HCT116 (cell line): ENCODE measurements around the gene MYOM1. TPM values are rescaled to one million over a fixed set of nuclear protein-coding genes. Genes with fewer than 3 reads are reported as not detected.

Source experiments
- ATAC-seq: fragments of 200-7000 bp; cut with Tn5 transposase; 2 replicates; pipeline ENCODE4 v1.9.1; 2020; ENCODE audit warnings: mild to moderate bottlenecking, moderate library complexity
- BruUV-seq: library from RNA; stranded (reverse); fragments of 400-500 nt; replicated peaks from 2 replicates; lab custom pipeline; 2021; lab: Mats Ljungman, UMichigan
- CTCF ChIA-PET: fragments of 300-600 bp; sonication (Branson Sonifier 250); formaldehyde crosslinking; loops from one replicate; lab custom pipeline; 2021; ENCODE audit warnings: antibody characterized with exemption; lab: Charles Lee
- POLR2A ChIA-PET: fragments of 300-600, 350-600 bp; sonication (Branson Sonifier 250); formaldehyde crosslinking; loops from one replicate; lab custom pipeline; 2021; ENCODE audit warnings: antibody characterized with exemption; lab: Charles Lee
- RAD21 ChIA-PET, 2 experiments: fragments of 300-600 bp; sonication (Branson Sonifier 250); formaldehyde crosslinking; loops; one replicate each; lab custom pipeline; 2023; ENCODE audit warnings: low total read pairs in 2 of 2; ENCODE audit not compliant: uncharacterized antibody in 2 of 2, unreplicated experiment in 2 of 2, low non-redundant PET in 1 of 2; lab: Charles Lee
- DNase-seq: peaks from one replicate; pipeline ENCODE4 v3.0.0-alpha.2; 2010; ENCODE audit warnings: low read depth, low spot score
- H2AFZ ChIP-seq: fragments of 200-600 bp; shearing (Covaris generic), sonication (generic); 2 replicates; pipeline ENCODE4 v1.6.1; 2017; ENCODE audit warnings: low read depth, mixed run types, mixed read lengths, antibody characterized with exemption, low read length; ENCODE audit not compliant: poor library complexity, severe bottlenecking
- H3K27ac ChIP-seq: 2 replicates; pipeline ENCODE4 v1.5.1; 2012; ENCODE audit warnings: low read depth, low read length
- H3K27me3 ChIP-seq: fragments of 200-600 bp; sonication (generic); 2 replicates; pipeline ENCODE4 v1.6.1; 2016; ENCODE audit warnings: mixed run types, low read length, mixed read lengths; ENCODE audit not compliant: insufficient read depth
- H3K36me3 ChIP-seq, 2 experiments: fragments of 200-500 bp in 1 of 2; fragments of 200-600 bp in 1 of 2; sonication (Bioruptor generic) in 1 of 2; sonication (generic) in 1 of 2; 2 replicates each; pipeline versions ENCODE4 v1.5.1 to v1.6.1; 2014 to 2016; ENCODE audit warnings: low read length in 2 of 2, inconsistent platforms in 1 of 2, mixed read lengths in 1 of 2, mixed run types in 1 of 2; ENCODE audit not compliant: insufficient read depth in 2 of 2, control insufficient read depth in 1 of 2
- H3K4me1 ChIP-seq, 2 experiments: fragments of 200-600 bp in 1 of 2; sonication (generic) in 1 of 2; 2 replicates each; pipeline versions ENCODE4 v1.5.1 to v1.6.1; 2012 to 2017; ENCODE audit warnings: low read length in 2 of 2, inconsistent platforms in 1 of 2, mild to moderate bottlenecking in 1 of 2, mixed read lengths in 1 of 2, mixed run types in 1 of 2, moderate library complexity in 1 of 2; ENCODE audit not compliant: insufficient read depth in 2 of 2, control insufficient read depth in 1 of 2
- H3K4me2 ChIP-seq: fragments of 200-600 bp; sonication (generic); 2 replicates; pipeline ENCODE4 v1.6.1; 2017; ENCODE audit warnings: mixed run types, low read length, mixed read lengths
- H3K4me3 ChIP-seq, 2 experiments: fragments of 200-600 bp in 1 of 2; sonication (generic) in 1 of 2; replicated peaks in 1 of 2; 2 replicates each; pipeline ENCODE4 v1.5.1; 2011 to 2016; ENCODE audit warnings: low read length in 2 of 2, control low read depth in 1 of 2, low read depth in 1 of 2, mild to moderate bottlenecking in 1 of 2, mixed read lengths in 1 of 2, mixed run types in 1 of 2
- H3K79me2 ChIP-seq: fragments of 200-600 bp; sonication (generic); 2 replicates; pipeline ENCODE4 v1.6.1; 2017; ENCODE audit warnings: mild to moderate bottlenecking, mixed run types, low read length, moderate library complexity, mixed read lengths; ENCODE audit not compliant: insufficient read depth
- H3K9ac ChIP-seq: fragments of 200-600 bp; sonication (generic); 2 replicates; pipeline ENCODE4 v1.6.1; 2016; ENCODE audit warnings: low read length, mixed read lengths
- H3K9me2 ChIP-seq: fragments of 200-600 bp; sonication (generic), shearing (Covaris generic); 2 replicates; pipeline ENCODE4 v1.6.1; 2017; ENCODE audit warnings: mixed run types, mild to moderate bottlenecking, moderate library complexity; ENCODE audit not compliant: insufficient read depth
- H3K9me3 ChIP-seq, 2 experiments: fragments of 200-500 bp in 1 of 2; fragments of 200-600 bp in 1 of 2; sonication (Bioruptor generic) in 1 of 2; sonication (generic) in 1 of 2; 2 replicates each; pipeline ENCODE4 v1.6.1; 2014 to 2017; ENCODE audit warnings: low read length in 2 of 2, mixed read lengths in 2 of 2, inconsistent platforms in 1 of 2, low read depth in 1 of 2, mild to moderate bottlenecking in 1 of 2, mixed run types in 1 of 2, moderate library complexity in 1 of 2; ENCODE audit not compliant: control insufficient read depth in 1 of 2, insufficient read depth in 1 of 2
- H4K20me1 ChIP-seq: fragments of 200-600 bp; sonication (generic), shearing (Covaris generic); 2 replicates; pipeline ENCODE4 v1.6.1; 2017; ENCODE audit warnings: mixed run types, mild to moderate bottlenecking, moderate library complexity; ENCODE audit not compliant: insufficient read depth
- CBX3 ChIP-seq: IDR thresholded peaks from 2 replicates; pipeline ENCODE4 v1.6.1; 2012; ENCODE audit warnings: low read depth
- EGR1 ChIP-seq: IDR thresholded peaks from 2 replicates; pipeline ENCODE4 v1.6.1; 2012; ENCODE audit warnings: low read depth
- EZH2 ChIP-seq: fragments of 200-600 bp; sonication (generic); IDR thresholded peaks from 2 replicates; pipeline ENCODE4 v1.6.1; 2017; ENCODE audit warnings: antibody characterized with exemption, mixed run types
- FOSL1 ChIP-seq: IDR thresholded peaks from 2 replicates; pipeline ENCODE4 v1.6.1; 2012; ENCODE audit warnings: low read depth
- JUND ChIP-seq: IDR thresholded peaks from 2 replicates; pipeline ENCODE4 v1.6.1; 2012
- RAD21 ChIP-seq: IDR thresholded peaks from 2 replicates; pipeline ENCODE4 v1.6.1; 2012; ENCODE audit warnings: low read depth, mild to moderate bottlenecking
- REST ChIP-seq: IDR thresholded peaks from 2 replicates; pipeline ENCODE4 v1.6.1; 2012; ENCODE audit warnings: low read depth
- SP1 ChIP-seq: IDR thresholded peaks from 2 replicates; pipeline ENCODE4 v1.6.1; 2012; ENCODE audit warnings: low read depth
- YY1 ChIP-seq: IDR thresholded peaks from 2 replicates; pipeline ENCODE4 v1.6.1; 2011; ENCODE audit warnings: low read length, low read depth, moderate library complexity, mild to moderate bottlenecking; ENCODE audit not compliant: insufficient replicate concordance; ENCODE audit errors: extremely low read depth
- ZBTB33 ChIP-seq: IDR thresholded peaks from 2 replicates; pipeline ENCODE4 v1.6.1; 2011; ENCODE audit warnings: mild to moderate bottlenecking, low read length, moderate library complexity; ENCODE audit not compliant: insufficient replicate concordance; ENCODE audit errors: extremely low read depth
- ZFX ChIP-seq: fragments of 450-650 bp; IDR thresholded peaks from 2 replicates; pipeline ENCODE4 v1.6.1; 2017
- intact Hi-C: fragments of 100-400 bp; cut with micrococcal nuclease; formaldehyde crosslinking; loops from 2 replicates; pipeline ENCODE4 v1.10.0; 2022
- total RNA-seq: library from RNA; stranded (reverse); gene quantifications from one replicate; pipeline ENCODE4 v1.2.1, GENCODE V29; 2021; ENCODE audit not compliant: unreplicated experiment
- TF ChIP-seq, protein P1 (sequence below): IDR thresholded peaks from 2 replicates; pipeline ENCODE4 v1.6.1; 2012
- TF ChIP-seq, protein P2 (sequence below): IDR thresholded peaks from 2 replicates; pipeline ENCODE4 v1.6.1; 2012

The MYOM1 gene
- total RNA-seq, 1 experiment from 2014 or later, result 0.52 TPM

DNA sequence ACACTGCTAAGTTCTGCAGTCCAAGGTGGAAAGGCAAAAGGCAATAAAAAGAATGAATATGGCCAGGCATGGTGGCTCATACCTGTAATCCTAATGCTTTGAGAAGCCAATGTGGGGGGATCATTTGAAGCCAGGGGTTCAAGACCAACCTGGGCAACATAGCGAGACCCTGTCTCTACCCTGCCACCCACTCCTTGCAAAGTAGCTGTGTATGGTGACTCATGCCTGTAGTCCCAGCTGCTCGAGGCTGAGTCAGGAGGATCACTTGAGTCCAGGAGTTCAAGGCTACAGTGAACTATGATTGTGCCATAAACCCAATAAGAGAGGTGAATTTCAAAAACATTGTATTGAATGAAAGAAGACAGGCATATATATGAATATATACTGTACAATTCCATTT lies 44.6 kb upstream of the MYOM1 start:
- H3K9ac ChIP-seq, result 0 out of 2 replicates have a peak overlapping the region, but pooled peaks have one; percentile 18
- peaks cover 48 to 68% of the 10 kb centered on the region in 2 experiments for H3K4me1 ChIP-seq
- RAD21 ChIA-PET, result no interaction called here
- H3K9me3 ChIP-seq, result no peaks in the 10 kb centered on the region
- H2AFZ ChIP-seq, result no peak overlapping the region
- peaks cover 81% of the 10 kb centered on the region for H3K79me2 ChIP-seq
- POLR2A ChIA-PET, result interaction anchor here (1.1 to 1.4 kb wide), 2 partner anchors 13 to 388 kb away, joined by 3 read pairs; no protein-coding TSS in a partner anchor
- TF ChIP-seq EGR1, result 0 out of 2 replicates have a peak, but pooled peaks have one; percentile 43
- TF ChIP-seq REST, result no peak
- no peak for TF ChIP-seq YY1
- TF ChIP-seq, protein P1, sequence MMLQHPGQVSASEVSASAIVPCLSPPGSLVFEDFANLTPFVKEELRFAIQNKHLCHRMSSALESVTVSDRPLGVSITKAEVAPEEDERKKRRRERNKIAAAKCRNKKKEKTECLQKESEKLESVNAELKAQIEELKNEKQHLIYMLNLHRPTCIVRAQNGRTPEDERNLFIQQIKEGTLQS, result no peak
- TF ChIP-seq RAD21, result no peak
- TF ChIP-seq ZBTB33, result no peak
- TF ChIP-seq, protein P2, sequence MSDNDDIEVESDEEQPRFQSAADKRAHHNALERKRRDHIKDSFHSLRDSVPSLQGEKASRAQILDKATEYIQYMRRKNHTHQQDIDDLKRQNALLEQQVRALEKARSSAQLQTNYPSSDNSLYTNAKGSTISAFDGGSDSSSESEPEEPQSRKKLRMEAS, result no peak
- TF ChIP-seq FOSL1, result peak; percentile 52
- 0 out of 2 replicates have a peak, but pooled peaks have one; percentile 30 for TF ChIP-seq CBX3
- peak; percentile 44; the same call in 1 of the 2 replicates for TF ChIP-seq JUND
- no peak for TF ChIP-seq ZFX
- no peak for TF ChIP-seq EZH2
- no peak for TF ChIP-seq SP1
- peak overlapping the region; percentile 81 for H3K4me2 ChIP-seq
- no peak for DNase-seq
- CTCF ChIA-PET, result no interaction called here
- peaks cover 52% of the 10 kb centered on the region; the same call in 1 of the 2 replicates for H4K20me1 ChIP-seq
- no peaks in the 10 kb centered on the region for H3K9me2 ChIP-seq
- H3K36me3 ChIP-seq, result no peaks in the 10 kb centered on the region
- no peak for ATAC-seq
- H3K4me3 ChIP-seq, result peak overlapping the region; percentile 10 to 90; a peak in 3 of 4 replicates
- intact Hi-C loops, result loop anchor here (5.0 kb wide), 2 partner anchors 183 to 328 kb away; no protein-coding TSS in a partner anchor
- no TSS peak for BruUV-seq
- no peaks in the 10 kb centered on the region for H3K27me3 ChIP-seq
- no peak overlapping the region for H3K27ac ChIP-seq
